NK-92 (cell line): Measurements from ENCODE around the gene PIGB.
"Not testable (repeated sequence)": the region's sequence is repeated elsewhere in the genome, so short reads cannot be mapped to it uniquely, and the experiment has no call there.

ENCODE experiments used
- DNase-seq: peaks from one replicate; lab custom pipeline; 2025; ENCODE audit not compliant: unreplicated experiment; lab: John Stamatoyannopoulos, UW

Gene PIGB

GRCh38 chr15:55372701-55373440 lies 53.8 kb downstream of the PIGB start:
- DNase-seq, result no peak

GRCh38 chr15:55379095-55379494 lies 60.1 kb downstream of the PIGB start:
- no peak for DNase-seq

- no peak for DNase-seq
Measured at GRCh38 chr15:55381595-55381994, 62.6 kb downstream of the PIGB start.

- DNase-seq, result no peak
Measured at GRCh38 chr15:55383687-55384086, 64.7 kb downstream of the PIGB start.

- DNase-seq, result no peak
Measured at GRCh38 chr15:55387027-55387426, 68.0 kb downstream of the PIGB start.

GRCh38 chr15:55389264-55389607 lies 70.2 kb downstream of the PIGB start:
- no peak for DNase-seq

GRCh38 chr15:55394694-55395093 lies 75.7 kb downstream of the PIGB start:
- DNase-seq, result no peak

GRCh38 chr15:55398243-55398642 lies 79.2 kb downstream of the PIGB start:
- no peak for DNase-seq

- DNase-seq, result not testable (repeated sequence)
Measured at GRCh38 chr15:55400050-55400449, 81.0 kb downstream of the PIGB start.

- no peak for DNase-seq
Measured at GRCh38 chr15:55401786-55402246, 82.8 kb downstream of the PIGB start.

GRCh38 chr15:55402707-55403106 lies 83.7 kb downstream of the PIGB start:
- DNase-seq, result no peak

GRCh38 chr15:55403531-55403930 lies 84.5 kb downstream of the PIGB start:
- no peak for DNase-seq
